HUDEP-2 (cell line): Measurements from ENCODE around the gene ZCCHC24.

Experiments
- DNase-seq, 76 experiments: peaks; one replicate each; lab custom pipeline; 2025; ENCODE audit not compliant: unreplicated experiment in 76 of 76; lab: John Stamatoyannopoulos, UW

Gene ZCCHC24

GRCh38 chr10:79414714-79415113 lies 30.7 kb downstream of the ZCCHC24 start:
- no peak for DNase-seq

- peak in 2 of 76 experiments; percentile 7 to 21 for DNase-seq
Measured at GRCh38 chr10:79413196-79413595, 32.2 kb downstream of the ZCCHC24 start.

- DNase-seq, result no peak
Measured at GRCh38 chr10:79412516-79412915, 32.9 kb downstream of the ZCCHC24 start.

- DNase-seq, result no peak
Measured at GRCh38 chr10:79411546-79412495, 33.6 kb downstream of the ZCCHC24 start.

GRCh38 chr10:79410315-79411094 lies 34.9 kb downstream of the ZCCHC24 start:
- DNase-seq, result no peak

GRCh38 chr10:79409726-79410085 lies 35.7 kb downstream of the ZCCHC24 start:
- no peak for DNase-seq

GRCh38 chr10:79409038-79409725 lies 36.2 kb downstream of the ZCCHC24 start:
- DNase-seq, result no peak

- DNase-seq, result no peak
Measured at GRCh38 chr10:79407811-79408795, 37.3 kb downstream of the ZCCHC24 start.

- no peak for DNase-seq
Measured at GRCh38 chr10:79407423-79407796, 38.0 kb downstream of the ZCCHC24 start.

- no peak for DNase-seq
Measured at GRCh38 chr10:79406683-79407422, 38.6 kb downstream of the ZCCHC24 start.

GRCh38 chr10:79405995-79406515 lies 39.4 kb downstream of the ZCCHC24 start:
- DNase-seq, result no peak

GRCh38 chr10:79405221-79405994 lies 40.0 kb downstream of the ZCCHC24 start:
- DNase-seq, result no peak

- no peak for DNase-seq
Measured at GRCh38 chr10:79404690-79405131, 40.7 kb downstream of the ZCCHC24 start.

- DNase-seq, result no peak
Measured at GRCh38 chr10:79404231-79404609, 41.2 kb downstream of the ZCCHC24 start.

- DNase-seq, result no peak
Measured at GRCh38 chr10:79403441-79404230, 41.8 kb downstream of the ZCCHC24 start.

- no peak for DNase-seq
Measured at GRCh38 chr10:79402951-79403350, 42.5 kb downstream of the ZCCHC24 start.

GRCh38 chr10:79402625-79402946 lies 42.8 kb downstream of the ZCCHC24 start:
- DNase-seq, result no peak
